ENCODE measurements around the gene ZNF232.
"Not testable (repeated sequence)": the region's sequence is repeated elsewhere in the genome, so short reads cannot be mapped to it uniquely, and the experiment has no call there.

Gene ZNF232

GRCh38 chr17:5135726-5136579 lies 24.3 kb upstream of the ZNF232 start:
- FAIRE-seq: no peak
- no peak for DNase-seq (ENCODE audit: insufficient read length, low spot score)
- no peak for TF ChIP-seq CTCF (IDR thresholded peaks at IDR 0.05; ENCODE audit: insufficient read depth, missing control alignments)

- not testable (repeated sequence) for FAIRE-seq; DNase-seq (ENCODE audit: insufficient read length, low spot score)
Observed at GRCh38 chr17:5135131-5135712, 23.5 kb upstream of the ZNF232 start.

GRCh38 chr17:5134571-5134970 lies 22.9 kb upstream of the ZNF232 start:
- not testable (repeated sequence) for FAIRE-seq; DNase-seq (ENCODE audit: insufficient read length, low spot score)

GRCh38 chr17:5133961-5134360 lies 22.3 kb upstream of the ZNF232 start:
- not testable (repeated sequence) for FAIRE-seq; DNase-seq (ENCODE audit: insufficient read length, low spot score)

- DNase-seq (ENCODE audit: insufficient read length, low spot score) (no peak), FAIRE-seq (no peak)
- no peak for TF ChIP-seq CTCF (IDR thresholded peaks at IDR 0.05; ENCODE audit: insufficient read depth, missing control alignments)
Observed at GRCh38 chr17:5133311-5133710, 21.6 kb upstream of the ZNF232 start.

- not testable (repeated sequence) for FAIRE-seq; DNase-seq (ENCODE audit: insufficient read length, low spot score)
- TF ChIP-seq CTCF (IDR thresholded peaks at IDR 0.05; ENCODE audit: insufficient read depth, missing control alignments): peak; percentile 20
Observed at GRCh38 chr17:5132503-5133225, 21.0 kb upstream of the ZNF232 start.

- not testable (repeated sequence) for FAIRE-seq; DNase-seq (ENCODE audit: insufficient read length, low spot score)
Observed at GRCh38 chr17:5131799-5132502, 20.3 kb upstream of the ZNF232 start.

GRCh38 chr17:5131146-5131715 lies 19.6 kb upstream of the ZNF232 start:
- DNase-seq (ENCODE audit: insufficient read length, low spot score) (no peak), FAIRE-seq (no peak)
- TF ChIP-seq CTCF (IDR thresholded peaks at IDR 0.05; ENCODE audit: insufficient read depth, missing control alignments): no peak

- FAIRE-seq; DNase-seq (ENCODE audit: insufficient read length, low spot score): not testable (repeated sequence)
Observed at GRCh38 chr17:5130687-5131086, 19.0 kb upstream of the ZNF232 start.

GRCh38 chr17:5130261-5130660 lies 18.6 kb upstream of the ZNF232 start:
- DNase-seq (ENCODE audit: insufficient read length, low spot score); FAIRE-seq: not testable (repeated sequence)

- FAIRE-seq; DNase-seq (ENCODE audit: insufficient read length, low spot score): not testable (repeated sequence)
Observed at GRCh38 chr17:5129770-5130169, 18.1 kb upstream of the ZNF232 start.
